Epithelial cell of proximal tubule (primary cell): ENCODE data around the gene DRC7. TPM values are rescaled to one million over a fixed set of nuclear protein-coding genes. Genes with fewer than 3 reads are reported as not detected.

ENCODE experiments used
- DNase-seq: peaks from one replicate; pipeline ENCODE4 v3.0.0-alpha.2; 2011; ENCODE audit warnings: low read depth
- H3K4me3 ChIP-seq: 2 replicates; pipeline ENCODE4 v1.5.1; 2011; ENCODE audit warnings: low read depth, mild to moderate bottlenecking, low read length
- total RNA-seq: library from RNA; depleted of rRNA; stranded (reverse); fragments of >200 nt; gene quantifications from 2 replicates; pipeline ENCODE4 v1.2.3, GENCODE V29; 2015
- TF ChIP-seq, protein P1 (sequence below): conservative IDR thresholded peaks from 2 replicates; pipeline ENCODE4 v1.5.1; 2012; ENCODE audit warnings: low read depth, mild to moderate bottlenecking, low read length

DRC7 gene
- total RNA-seq, 1 donor from 2014 or later = not detected

DNA sequence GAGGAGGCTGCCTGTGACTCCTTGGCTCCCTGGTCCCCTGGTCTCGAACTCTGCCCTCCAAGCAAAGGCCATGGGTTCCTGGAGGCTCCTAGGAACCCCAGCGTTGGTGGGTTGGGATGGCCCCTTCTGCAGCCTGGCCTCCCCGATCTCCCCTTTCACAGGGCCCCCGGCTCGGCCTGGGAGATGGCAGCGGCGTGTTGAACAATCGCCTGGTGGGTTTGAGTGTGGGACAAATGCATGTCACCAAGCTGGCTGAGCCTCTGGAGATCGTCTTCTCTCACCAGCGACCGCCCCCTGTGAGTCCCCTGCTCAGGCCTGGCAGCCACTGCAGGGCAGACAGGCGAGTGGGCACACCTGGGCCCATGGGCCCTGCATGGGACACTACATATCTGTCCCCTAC, 15.6 kb upstream of the DRC7 start:
- no peak overlapping the region for H3K4me3 ChIP-seq
- no peak for DNase-seq
- TF ChIP-seq, protein P1, sequence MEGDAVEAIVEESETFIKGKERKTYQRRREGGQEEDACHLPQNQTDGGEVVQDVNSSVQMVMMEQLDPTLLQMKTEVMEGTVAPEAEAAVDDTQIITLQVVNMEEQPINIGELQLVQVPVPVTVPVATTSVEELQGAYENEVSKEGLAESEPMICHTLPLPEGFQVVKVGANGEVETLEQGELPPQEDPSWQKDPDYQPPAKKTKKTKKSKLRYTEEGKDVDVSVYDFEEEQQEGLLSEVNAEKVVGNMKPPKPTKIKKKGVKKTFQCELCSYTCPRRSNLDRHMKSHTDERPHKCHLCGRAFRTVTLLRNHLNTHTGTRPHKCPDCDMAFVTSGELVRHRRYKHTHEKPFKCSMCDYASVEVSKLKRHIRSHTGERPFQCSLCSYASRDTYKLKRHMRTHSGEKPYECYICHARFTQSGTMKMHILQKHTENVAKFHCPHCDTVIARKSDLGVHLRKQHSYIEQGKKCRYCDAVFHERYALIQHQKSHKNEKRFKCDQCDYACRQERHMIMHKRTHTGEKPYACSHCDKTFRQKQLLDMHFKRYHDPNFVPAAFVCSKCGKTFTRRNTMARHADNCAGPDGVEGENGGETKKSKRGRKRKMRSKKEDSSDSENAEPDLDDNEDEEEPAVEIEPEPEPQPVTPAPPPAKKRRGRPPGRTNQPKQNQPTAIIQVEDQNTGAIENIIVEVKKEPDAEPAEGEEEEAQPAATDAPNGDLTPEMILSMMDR = no peak

DNA sequence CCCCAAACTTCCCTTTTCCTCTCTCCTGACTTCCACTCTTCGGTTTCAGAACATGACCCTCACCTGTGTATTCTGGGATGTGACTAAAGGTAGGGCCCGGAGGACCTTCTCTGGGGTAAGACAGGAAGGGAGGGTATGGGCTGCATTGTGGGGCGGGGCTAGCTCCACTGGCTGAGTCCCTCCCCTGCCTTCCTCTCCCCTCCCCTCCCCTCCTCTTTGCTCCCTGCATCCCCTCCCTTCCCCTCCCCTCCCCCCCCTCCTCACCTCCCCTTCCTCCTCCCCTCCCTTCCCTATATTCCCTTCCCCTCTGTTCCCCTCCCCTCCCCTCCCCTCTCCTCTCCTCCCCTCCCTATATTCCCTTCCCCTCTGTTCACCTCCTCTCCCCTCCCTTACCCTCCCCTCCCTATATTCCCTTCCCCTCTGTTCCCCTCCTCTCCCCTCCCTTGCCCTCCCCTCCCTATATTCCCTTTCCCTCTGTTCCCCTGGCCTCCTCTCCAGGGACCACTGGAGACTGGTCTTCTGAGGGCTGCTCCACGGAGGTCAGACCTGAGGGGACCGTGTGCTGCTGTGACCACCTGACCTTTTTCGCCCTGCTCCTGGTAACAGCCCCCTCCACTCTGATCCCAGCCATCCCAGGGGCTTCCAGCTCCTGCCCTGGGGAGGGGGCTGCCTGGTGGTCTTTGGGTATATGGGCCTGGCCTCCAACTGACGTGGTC, 14.7 kb upstream of the DRC7 start:
- no peak for DNase-seq
- TF ChIP-seq, protein P1 = no peak
- H3K4me3 ChIP-seq = no peak overlapping the region

DNA sequence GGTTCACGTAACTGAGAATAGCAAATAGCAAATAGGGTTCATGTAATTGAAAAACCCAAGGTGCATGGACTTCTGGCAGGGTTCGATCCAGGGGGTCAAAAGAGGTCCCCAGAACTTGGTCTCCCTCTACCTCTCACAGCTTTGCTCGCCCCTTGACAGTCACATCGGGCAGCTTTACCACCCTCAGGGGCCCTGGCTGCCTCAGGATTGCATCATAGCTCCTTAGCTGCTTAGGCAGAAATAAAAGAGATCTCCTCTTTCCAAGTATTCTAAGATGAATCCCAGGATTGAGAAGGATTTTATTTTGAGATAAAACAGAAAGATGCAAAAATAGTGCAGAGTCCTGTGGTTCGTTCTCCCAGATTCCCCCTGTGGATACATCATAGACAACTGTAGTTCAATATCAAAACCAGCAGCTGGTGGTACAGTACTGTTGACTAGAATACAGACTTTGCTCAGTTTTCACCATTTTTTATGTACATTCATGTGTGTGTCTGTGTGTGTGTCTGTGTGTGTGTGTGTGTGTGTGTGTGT, 13.7 kb upstream of the DRC7 start:
- H3K4me3 ChIP-seq = no peak overlapping the region
- TF ChIP-seq, protein P1 = no peak
- DNase-seq = no peak

DNA sequence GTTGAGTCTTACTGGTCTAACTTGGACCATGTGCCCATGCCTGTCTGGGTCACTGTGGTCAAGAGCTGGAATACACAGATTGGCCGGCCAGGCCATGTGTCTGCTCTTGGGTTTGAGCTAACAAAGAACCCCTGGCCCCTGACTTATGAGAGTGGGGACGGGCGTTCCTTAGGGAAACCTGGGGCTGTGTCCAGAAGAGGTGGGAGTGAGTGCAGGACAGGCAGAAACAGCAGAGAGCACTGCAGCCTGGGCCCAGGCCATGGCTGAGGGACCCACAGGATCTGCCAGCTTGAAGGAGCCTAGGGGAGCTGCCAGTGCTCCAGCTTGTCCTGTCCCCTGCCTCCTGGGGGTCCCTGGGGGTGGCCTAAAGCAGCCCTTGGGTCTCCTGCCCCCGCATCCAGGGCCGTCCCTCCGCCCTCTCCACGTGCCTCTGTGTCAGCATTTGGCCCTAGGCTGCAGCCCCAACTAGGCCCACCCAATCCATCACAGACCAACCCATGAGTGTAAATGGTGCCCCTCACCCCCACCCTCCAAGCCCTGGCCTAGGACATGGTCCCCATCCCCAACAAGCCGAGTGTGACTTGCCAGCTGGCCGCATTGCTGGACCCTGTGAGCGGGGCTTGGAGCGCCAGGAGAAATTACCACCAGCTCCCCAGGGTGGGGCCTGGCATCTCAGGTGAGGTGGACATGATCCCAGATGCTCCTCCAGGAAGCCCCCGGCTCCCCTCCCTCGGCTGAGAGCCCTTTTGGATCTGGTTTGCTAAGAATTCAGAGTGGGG, 12.5 kb upstream of the DRC7 start:
- DNase-seq = no peak
- TF ChIP-seq, protein P1 = no peak
- H3K4me3 ChIP-seq = no peak overlapping the region

DNA sequence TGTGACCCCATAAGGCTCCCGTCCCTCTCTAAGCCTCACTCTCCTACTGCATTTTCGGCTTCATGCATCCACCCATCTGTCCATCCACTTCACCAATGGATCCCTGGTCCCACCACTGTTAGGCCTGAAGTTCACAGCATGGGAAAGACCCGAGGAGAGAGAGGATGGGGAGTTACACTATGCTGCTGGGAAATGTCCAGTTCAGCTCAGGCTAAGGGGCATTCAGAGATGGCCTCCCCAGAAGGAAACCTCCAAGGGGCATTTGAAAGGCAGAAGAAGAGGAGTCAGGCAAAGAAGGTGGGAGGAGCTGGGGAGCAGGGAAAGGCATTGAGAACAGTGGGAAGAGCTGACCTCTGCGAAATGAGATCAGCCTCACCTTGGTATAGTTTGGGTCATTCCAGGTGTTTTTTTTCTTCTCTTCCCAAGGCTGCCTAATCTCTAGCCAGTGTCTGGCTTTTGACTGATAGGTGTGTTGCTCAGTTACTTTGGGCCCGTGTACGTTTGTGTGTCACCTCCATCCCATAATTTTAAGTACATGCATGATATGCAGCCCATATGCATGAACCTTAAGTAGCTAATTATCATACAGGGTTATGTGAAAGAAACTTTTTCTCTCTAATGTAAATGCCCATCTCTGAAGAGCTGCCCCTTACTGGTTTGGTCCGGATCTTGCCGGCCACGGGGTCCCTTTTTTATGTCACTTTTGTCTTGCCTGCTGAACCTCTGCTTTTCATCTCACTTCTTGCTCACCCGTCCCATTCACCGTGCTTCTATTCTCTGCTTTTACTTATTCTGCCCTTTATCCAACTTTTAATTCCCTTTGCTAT, 11.6 kb upstream of the DRC7 start:
- no peak overlapping the region for H3K4me3 ChIP-seq
- TF ChIP-seq, protein P1 = no peak
- no peak for DNase-seq

DNA sequence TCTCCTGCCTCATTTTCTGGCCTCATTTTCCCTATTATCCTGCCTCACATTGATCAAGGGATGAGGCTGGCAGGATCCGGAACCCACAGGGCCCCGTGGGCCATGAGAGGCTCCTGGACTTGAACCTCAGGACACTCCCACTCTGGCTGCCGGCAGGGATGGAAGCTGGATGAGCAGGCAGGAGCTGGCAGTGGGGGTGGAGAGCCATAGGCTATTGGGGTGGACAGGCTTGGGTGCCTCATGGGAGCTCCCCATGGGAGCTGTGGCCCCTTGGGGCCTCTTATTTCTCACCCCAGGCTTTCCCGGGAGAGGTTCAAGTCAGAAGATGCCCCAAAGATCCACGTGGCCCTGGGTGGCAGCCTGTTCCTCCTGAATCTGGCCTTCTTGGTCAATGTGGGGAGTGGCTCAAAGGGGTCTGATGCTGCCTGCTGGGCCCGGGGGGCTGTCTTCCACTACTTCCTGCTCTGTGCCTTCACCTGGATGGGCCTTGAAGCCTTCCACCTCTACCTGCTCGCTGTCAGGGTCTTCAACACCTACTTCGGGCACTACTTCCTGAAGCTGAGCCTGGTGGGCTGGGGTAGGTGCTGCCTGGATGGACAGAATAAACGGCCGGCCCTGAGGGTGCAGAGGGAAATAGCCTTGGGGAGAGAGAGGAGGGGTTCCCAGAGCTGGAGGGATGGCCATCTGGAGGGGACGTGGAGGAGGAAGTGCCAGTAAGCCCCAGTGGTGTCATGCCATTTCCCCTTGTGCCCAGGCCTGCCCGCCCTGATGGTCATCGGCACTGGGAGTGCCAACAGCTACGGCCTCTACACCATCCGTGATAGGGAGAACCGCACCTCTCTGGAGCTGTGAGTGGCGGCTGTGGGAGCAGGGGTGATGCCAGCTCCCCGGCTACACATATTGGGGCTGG, 10.7 kb upstream of the DRC7 start:
- TF ChIP-seq, protein P1 = no peak
- no peak for DNase-seq
- no peak overlapping the region for H3K4me3 ChIP-seq
